Left renal pelvis (tissue), 4 donors: ENCODE results near the gene AHDC1. TPM values are rescaled to one million over a fixed set of nuclear protein-coding genes. Genes with fewer than 3 reads are reported as not detected.
"Not testable (repeated sequence)": the region's sequence is repeated elsewhere in the genome, so short reads cannot be mapped to it uniquely, and the experiment has no call there.

ENCODE experiments used
- DNase-seq, 4 donors: peaks; one replicate each; pipeline ENCODE4 v3.0.0-alpha.2; 2013; ENCODE audit warnings: low read depth in 4 of 4, low spot score in 3 of 4
- polyA plus RNA-seq, 4 donors: library from polyadenylated mRNA; unstranded; fragments of 120-200 nt; gene quantifications; one replicate each; pipeline ENCODE4 v1.2.1, GENCODE V29; 2013; ENCODE audit not compliant: insufficient read length in 4 of 4

Gene AHDC1
- polyA plus RNA-seq, 4 donors, result 35.9 to 63.8 (median 52.3) TPM

- DNase-seq, result no peak
Observed at GRCh38 chr1:27633640-27634176, 29.8 kb upstream of the AHDC1 start.

GRCh38 chr1:27633298-27633610 is 29.3 kb upstream of the AHDC1 start:
- no peak for DNase-seq

- no peak for DNase-seq
Observed at GRCh38 chr1:27632387-27633297, 28.7 kb upstream of the AHDC1 start.

- no peak for DNase-seq
Observed at GRCh38 chr1:27630859-27631491, 27.0 kb upstream of the AHDC1 start.

- no peak for DNase-seq
Observed at GRCh38 chr1:27628712-27629111, 24.8 kb upstream of the AHDC1 start.

- DNase-seq, result not testable (repeated sequence)
Observed at GRCh38 chr1:27627733-27628132, 23.8 kb upstream of the AHDC1 start.

- DNase-seq, result no peak
Observed at GRCh38 chr1:27627061-27627460, 23.1 kb upstream of the AHDC1 start.

- no peak for DNase-seq
Observed at GRCh38 chr1:27626031-27626935, 22.3 kb upstream of the AHDC1 start.

- DNase-seq, result no peak
Observed at GRCh38 chr1:27624467-27625178, 20.7 kb upstream of the AHDC1 start.

GRCh38 chr1:27623327-27624212 is 19.6 kb upstream of the AHDC1 start:
- no peak for DNase-seq

- no peak for DNase-seq
Observed at GRCh38 chr1:27622828-27623227, 18.9 kb upstream of the AHDC1 start.

- DNase-seq, result no peak
Observed at GRCh38 chr1:27621051-27621920, 17.3 kb upstream of the AHDC1 start.

- DNase-seq, result not testable (repeated sequence)
Observed at GRCh38 chr1:27619782-27620438, 16.0 kb upstream of the AHDC1 start.

- DNase-seq, result no peak
Observed at GRCh38 chr1:27618341-27619082, 14.6 kb upstream of the AHDC1 start.

- DNase-seq, result no peak
Observed at GRCh38 chr1:27617420-27617819, 13.5 kb upstream of the AHDC1 start.

- DNase-seq, result no peak
Observed at GRCh38 chr1:27616441-27616840, 12.5 kb upstream of the AHDC1 start.
